WTC11 (cell line): ENCODE data around the gene SLC22A4. TPM values are rescaled to one million over a fixed set of nuclear protein-coding genes. Genes with fewer than 3 reads are reported as not detected.

Source experiments
- ATAC-seq: fragments of 200-7000 bp; cut with Tn5 transposase; 2 replicates; pipeline ENCODE4 v1.10.0; 2021; ENCODE audit warnings: mild to moderate bottlenecking, moderate library complexity
- CTCF ChIA-PET: fragments of 300-600 bp; sonication (Branson Sonifier 250); formaldehyde crosslinking; loops from one replicate; lab custom pipeline; 2021; ENCODE audit warnings: antibody characterized with exemption; lab: Charles Lee
- POLR2A ChIA-PET: fragments of 350-600 bp; sonication (Branson Sonifier 250); formaldehyde crosslinking; loops from one replicate; lab custom pipeline; 2021; ENCODE audit warnings: antibody characterized with exemption; lab: Charles Lee
- DNase-seq: peaks from one replicate; pipeline ENCODE4 v3.0.0; 2021; ENCODE audit warnings: low spot score
- H3K27ac Mint-ChIP-seq: 2 replicates; pipeline ENCODE4 v1.8.0; 2021; ENCODE audit warnings: mixed read lengths
- H3K27me3 Mint-ChIP-seq: 2 replicates; pipeline ENCODE4 v1.8.0; 2021; ENCODE audit warnings: low read depth, mild to moderate bottlenecking, moderate library complexity, mixed read lengths
- H3K36me3 Mint-ChIP-seq: 2 replicates; pipeline ENCODE4 v1.8.0; 2021; ENCODE audit warnings: mixed read lengths
- H3K4me1 Mint-ChIP-seq: 2 replicates; pipeline ENCODE4 v1.8.0; 2022; ENCODE audit warnings: mixed read lengths
- H3K4me3 Mint-ChIP-seq: 2 replicates; pipeline ENCODE4 v1.8.0; 2021; ENCODE audit warnings: mild to moderate bottlenecking, moderate library complexity, mixed read lengths
- H3K9me3 Mint-ChIP-seq: 2 replicates; pipeline ENCODE4 v1.8.0; 2021; ENCODE audit warnings: mixed read lengths
- ESRRA ChIP-seq: sonication (generic); formaldehyde crosslinking; IDR thresholded peaks from 2 replicates; pipeline ENCODE4 v1.8.1; 2022; ENCODE audit warnings: mild to moderate bottlenecking, missing genetic modification reagents, borderline replicate concordance
- ETV6 ChIP-seq: sonication (generic); formaldehyde crosslinking; IDR thresholded peaks from 2 replicates; pipeline ENCODE4 v1.8.1; 2022; ENCODE audit warnings: mild to moderate bottlenecking, missing genetic modification reagents
- IRF2 ChIP-seq: sonication (generic); formaldehyde crosslinking; IDR thresholded peaks from 2 replicates; pipeline ENCODE4 v1.8.0; 2022; ENCODE audit warnings: low read depth, missing genetic modification reagents, borderline replicate concordance
- JAZF1 ChIP-seq: fragments of 250-450 bp; sonication (Bioruptor Pico); IDR thresholded peaks from 2 replicates; pipeline ENCODE4 v1.9.0; 2021; ENCODE audit warnings: moderate library complexity, mild to moderate bottlenecking, inconsistent platforms
- NR1H2 ChIP-seq: sonication (generic); formaldehyde crosslinking; IDR thresholded peaks from 2 replicates; pipeline ENCODE4 v1.9.0; 2021; ENCODE audit warnings: mild to moderate bottlenecking, moderate library complexity, missing genetic modification reagents
- NR2C2 ChIP-seq: sonication (generic); formaldehyde crosslinking; IDR thresholded peaks from 2 replicates; pipeline ENCODE4 v1.8.0; 2022; ENCODE audit warnings: mild to moderate bottlenecking, missing genetic modification reagents
- SP1 ChIP-seq: sonication (generic); formaldehyde crosslinking; conservative IDR thresholded peaks from 2 replicates; pipeline ENCODE4 v1.8.1; 2022; ENCODE audit warnings: missing genetic modification reagents
- ZNF317 ChIP-seq: sonication (generic); formaldehyde crosslinking; IDR thresholded peaks from 2 replicates; pipeline ENCODE4 v1.8.1; 2023; ENCODE audit warnings: low read depth, mild to moderate bottlenecking, moderate library complexity, missing genetic modification reagents, borderline replicate concordance
- total RNA-seq: library from RNA; stranded (reverse); gene quantifications from 3 replicates; pipeline ENCODE4 v1.2.3, GENCODE V29; 2021
- TF ChIP-seq, protein P1 (sequence below): sonication (generic); formaldehyde crosslinking; IDR thresholded peaks from 2 replicates; pipeline ENCODE4 v1.8.1; 2023; ENCODE audit warnings: mild to moderate bottlenecking, missing genetic modification reagents, borderline replicate concordance
- TF ChIP-seq, protein P2 (sequence below): sonication (generic); formaldehyde crosslinking; IDR thresholded peaks from 2 replicates; pipeline ENCODE4 v1.8.1; 2022; ENCODE audit warnings: low read depth, missing genetic modification reagents, borderline replicate concordance
- TF ChIP-seq, protein P3 (sequence below): fragments of 200-600 bp; IDR thresholded peaks from 2 replicates; pipeline ENCODE4 v1.8.0; 2022; ENCODE audit warnings: antibody characterized with exemption

Gene SLC22A4
- total RNA-seq, 1 experiment from 2014 or later = 0.35 TPM

DNA sequence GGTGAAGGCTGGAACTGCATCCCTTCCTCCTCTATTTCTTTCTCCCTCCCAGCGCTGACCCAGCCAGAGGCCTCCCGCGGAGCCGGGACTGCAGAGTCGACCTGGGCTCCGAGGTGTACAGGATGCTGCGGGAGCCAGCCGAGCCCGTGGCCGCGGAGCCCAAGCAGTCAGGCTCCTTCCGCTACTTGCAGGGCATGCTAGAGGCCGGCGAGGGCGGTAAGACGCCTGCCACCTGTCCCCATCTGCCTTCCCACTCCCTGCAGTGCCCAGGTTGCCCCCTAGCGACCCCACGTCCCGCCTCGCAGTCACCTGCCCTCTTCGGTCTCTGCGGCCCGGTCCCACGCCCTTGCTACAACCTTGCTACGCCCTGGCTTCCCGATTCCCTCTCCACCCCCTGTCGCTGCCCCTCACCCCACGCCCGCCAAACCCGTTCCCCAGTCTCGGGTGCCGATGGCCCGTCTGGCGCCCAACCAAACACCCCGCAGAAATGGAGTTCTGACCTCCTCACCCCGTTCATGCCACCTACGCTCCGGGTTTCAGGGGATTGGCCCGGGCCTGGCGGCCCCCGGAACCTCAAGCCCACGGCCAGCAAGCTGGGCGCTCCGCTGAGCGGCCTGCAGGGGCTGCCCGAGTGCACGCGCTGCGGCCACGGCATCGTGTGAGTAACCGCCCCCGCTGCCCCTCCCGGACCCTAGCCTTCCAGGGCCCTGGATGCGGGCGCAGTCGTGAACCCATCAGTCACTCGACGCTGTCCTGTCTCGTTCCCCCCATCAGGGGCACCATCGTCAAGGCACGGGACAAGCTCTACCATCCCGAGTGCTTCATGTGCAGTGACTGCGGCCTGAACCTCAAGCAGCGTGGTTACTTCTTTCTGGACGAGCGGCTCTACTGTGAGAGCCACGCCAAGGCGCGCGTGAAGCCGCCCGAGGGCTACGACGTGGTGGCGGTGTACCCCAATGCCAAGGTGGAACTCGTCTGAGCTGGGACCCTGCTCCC, 22.6 kb upstream of the SLC22A4 start:
- TF ChIP-seq, protein P1, sequence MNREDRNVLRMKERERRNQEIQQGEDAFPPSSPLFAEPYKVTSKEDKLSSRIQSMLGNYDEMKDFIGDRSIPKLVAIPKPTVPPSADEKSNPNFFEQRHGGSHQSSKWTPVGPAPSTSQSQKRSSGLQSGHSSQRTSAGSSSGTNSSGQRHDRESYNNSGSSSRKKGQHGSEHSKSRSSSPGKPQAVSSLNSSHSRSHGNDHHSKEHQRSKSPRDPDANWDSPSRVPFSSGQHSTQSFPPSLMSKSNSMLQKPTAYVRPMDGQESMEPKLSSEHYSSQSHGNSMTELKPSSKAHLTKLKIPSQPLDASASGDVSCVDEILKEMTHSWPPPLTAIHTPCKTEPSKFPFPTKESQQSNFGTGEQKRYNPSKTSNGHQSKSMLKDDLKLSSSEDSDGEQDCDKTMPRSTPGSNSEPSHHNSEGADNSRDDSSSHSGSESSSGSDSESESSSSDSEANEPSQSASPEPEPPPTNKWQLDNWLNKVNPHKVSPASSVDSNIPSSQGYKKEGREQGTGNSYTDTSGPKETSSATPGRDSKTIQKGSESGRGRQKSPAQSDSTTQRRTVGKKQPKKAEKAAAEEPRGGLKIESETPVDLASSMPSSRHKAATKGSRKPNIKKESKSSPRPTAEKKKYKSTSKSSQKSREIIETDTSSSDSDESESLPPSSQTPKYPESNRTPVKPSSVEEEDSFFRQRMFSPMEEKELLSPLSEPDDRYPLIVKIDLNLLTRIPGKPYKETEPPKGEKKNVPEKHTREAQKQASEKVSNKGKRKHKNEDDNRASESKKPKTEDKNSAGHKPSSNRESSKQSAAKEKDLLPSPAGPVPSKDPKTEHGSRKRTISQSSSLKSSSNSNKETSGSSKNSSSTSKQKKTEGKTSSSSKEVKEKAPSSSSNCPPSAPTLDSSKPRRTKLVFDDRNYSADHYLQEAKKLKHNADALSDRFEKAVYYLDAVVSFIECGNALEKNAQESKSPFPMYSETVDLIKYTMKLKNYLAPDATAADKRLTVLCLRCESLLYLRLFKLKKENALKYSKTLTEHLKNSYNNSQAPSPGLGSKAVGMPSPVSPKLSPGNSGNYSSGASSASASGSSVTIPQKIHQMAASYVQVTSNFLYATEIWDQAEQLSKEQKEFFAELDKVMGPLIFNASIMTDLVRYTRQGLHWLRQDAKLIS (CRISPR knock-in tag) = no peak
- TF ChIP-seq IRF2 (CRISPR knock-in tag) (no peak), JAZF1 (no peak), SP1 (CRISPR knock-in tag) (no peak), ZNF317 (CRISPR knock-in tag) (no peak), ESRRA (0 out of 2 replicates have a peak, but pooled peaks have one; percentile 52)
- TF ChIP-seq, protein P2, sequence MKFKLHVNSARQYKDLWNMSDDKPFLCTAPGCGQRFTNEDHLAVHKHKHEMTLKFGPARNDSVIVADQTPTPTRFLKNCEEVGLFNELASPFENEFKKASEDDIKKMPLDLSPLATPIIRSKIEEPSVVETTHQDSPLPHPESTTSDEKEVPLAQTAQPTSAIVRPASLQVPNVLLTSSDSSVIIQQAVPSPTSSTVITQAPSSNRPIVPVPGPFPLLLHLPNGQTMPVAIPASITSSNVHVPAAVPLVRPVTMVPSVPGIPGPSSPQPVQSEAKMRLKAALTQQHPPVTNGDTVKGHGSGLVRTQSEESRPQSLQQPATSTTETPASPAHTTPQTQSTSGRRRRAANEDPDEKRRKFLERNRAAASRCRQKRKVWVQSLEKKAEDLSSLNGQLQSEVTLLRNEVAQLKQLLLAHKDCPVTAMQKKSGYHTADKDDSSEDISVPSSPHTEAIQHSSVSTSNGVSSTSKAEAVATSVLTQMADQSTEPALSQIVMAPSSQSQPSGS (CRISPR knock-in tag) = no peak
- TF ChIP-seq, all 79 proteins: peak for 1
- no peaks in the 10 kb centered on the region for H3K9me3 Mint-ChIP-seq
- H3K4me3 Mint-ChIP-seq = no peak overlapping the region
- H3K36me3 Mint-ChIP-seq = no peaks in the 10 kb centered on the region
- H3K27me3 Mint-ChIP-seq = no peaks in the 10 kb centered on the region
- ATAC-seq (peak; percentile 18), DNase-seq (peak; percentile 45)
- peaks cover 16% of the 10 kb centered on the region for H3K4me1 Mint-ChIP-seq
- ChIA-PET CTCF (interaction anchor here (1.0 to 4.6 kb wide), 24 partner anchors 8 to 230 kb away, joined by 3 to 37 read pairs (median 6); partner anchors contain the start of genes P4HA2, PDLIM4 and SLC22A4), POLR2A (interaction anchor here (0.9 kb wide), 1 partner anchor 100 kb away, joined by 3 read pairs; no protein-coding TSS in a partner anchor)
- no peak overlapping the region for H3K27ac Mint-ChIP-seq

DNA sequence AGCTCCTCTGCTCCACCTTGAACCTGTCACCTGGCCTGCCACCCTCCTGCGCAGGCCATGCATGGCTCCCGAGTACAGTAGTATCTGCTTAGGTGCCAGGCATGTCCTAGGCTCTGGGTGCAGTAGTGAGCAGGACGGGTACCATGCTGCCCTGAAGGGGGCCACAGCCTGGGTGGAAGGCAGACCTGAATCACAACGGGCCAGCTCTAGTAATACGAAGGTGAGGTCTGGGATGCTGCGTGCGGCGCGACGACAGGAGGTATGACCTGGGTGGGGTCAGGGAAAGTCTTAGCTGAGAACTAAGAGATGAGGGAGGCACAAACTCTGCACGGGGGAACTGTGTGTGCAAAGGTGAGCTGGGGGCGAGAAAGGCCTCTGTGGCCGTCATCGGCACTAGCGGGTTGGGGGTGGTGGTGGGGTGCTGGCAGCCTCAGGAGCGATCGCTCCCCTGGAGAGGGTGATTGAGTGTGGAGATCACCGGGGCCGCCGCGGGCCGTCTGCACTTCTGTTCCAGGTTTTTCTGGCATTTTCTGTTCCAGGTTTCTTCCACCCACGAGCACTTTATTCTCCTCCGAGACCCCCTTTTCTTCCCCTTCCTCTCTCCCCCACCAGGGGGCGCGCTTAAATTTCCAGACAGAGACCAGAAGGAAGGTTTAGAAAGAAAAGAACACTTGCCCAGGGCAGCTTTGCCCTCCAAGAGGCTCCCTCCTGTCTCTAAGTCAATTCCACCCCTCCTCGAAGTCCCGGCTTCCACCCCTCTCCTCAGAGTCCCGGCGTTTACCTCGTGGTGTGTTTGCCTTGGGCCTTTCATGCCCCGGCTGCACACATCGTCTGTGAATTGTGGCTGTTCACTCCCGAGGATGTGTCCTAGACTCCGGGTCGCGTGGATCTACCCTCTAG, 21.6 kb upstream of the SLC22A4 start:
- H3K4me1 Mint-ChIP-seq = peaks cover 16% of the 10 kb centered on the region
- no peaks in the 10 kb centered on the region for H3K9me3 Mint-ChIP-seq
- POLR2A ChIA-PET = interaction anchor here (0.9 kb wide), 1 partner anchor 99 kb away, joined by 3 read pairs; no protein-coding TSS in a partner anchor
- no peaks in the 10 kb centered on the region for H3K36me3 Mint-ChIP-seq
- H3K27ac Mint-ChIP-seq = peak overlapping the region; percentile 16; the same call in 1 of the 2 replicates
- peak; percentile 89 for DNase-seq
- ATAC-seq = peak; percentile 65
- H3K4me3 Mint-ChIP-seq = no peak overlapping the region
- H3K27me3 Mint-ChIP-seq = peaks cover 2% of the 10 kb centered on the region; the same call in 1 of the 2 replicates
- CTCF ChIA-PET = interaction anchor here (0.5 to 4.6 kb wide), 31 partner anchors 8 to 1326 kb away, joined by 3 to 37 read pairs (median 5); partner anchors contain the start of genes P4HA2, PDLIM4, SLC22A4 and SLC22A5
- TF ChIP-seq, protein P3, sequence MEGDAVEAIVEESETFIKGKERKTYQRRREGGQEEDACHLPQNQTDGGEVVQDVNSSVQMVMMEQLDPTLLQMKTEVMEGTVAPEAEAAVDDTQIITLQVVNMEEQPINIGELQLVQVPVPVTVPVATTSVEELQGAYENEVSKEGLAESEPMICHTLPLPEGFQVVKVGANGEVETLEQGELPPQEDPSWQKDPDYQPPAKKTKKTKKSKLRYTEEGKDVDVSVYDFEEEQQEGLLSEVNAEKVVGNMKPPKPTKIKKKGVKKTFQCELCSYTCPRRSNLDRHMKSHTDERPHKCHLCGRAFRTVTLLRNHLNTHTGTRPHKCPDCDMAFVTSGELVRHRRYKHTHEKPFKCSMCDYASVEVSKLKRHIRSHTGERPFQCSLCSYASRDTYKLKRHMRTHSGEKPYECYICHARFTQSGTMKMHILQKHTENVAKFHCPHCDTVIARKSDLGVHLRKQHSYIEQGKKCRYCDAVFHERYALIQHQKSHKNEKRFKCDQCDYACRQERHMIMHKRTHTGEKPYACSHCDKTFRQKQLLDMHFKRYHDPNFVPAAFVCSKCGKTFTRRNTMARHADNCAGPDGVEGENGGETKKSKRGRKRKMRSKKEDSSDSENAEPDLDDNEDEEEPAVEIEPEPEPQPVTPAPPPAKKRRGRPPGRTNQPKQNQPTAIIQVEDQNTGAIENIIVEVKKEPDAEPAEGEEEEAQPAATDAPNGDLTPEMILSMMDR = peak; percentile 85
- TF ChIP-seq NR2C2 (CRISPR knock-in tag) = no peak
- peak; percentile 30; the same call in 1 of the 2 replicates for TF ChIP-seq ETV6 (CRISPR knock-in tag)
- TF ChIP-seq NR1H2 (CRISPR knock-in tag) = no peak
